HCT116 (cell line): ENCODE data around the gene A1CF. TPM values are rescaled to one million over a fixed set of nuclear protein-coding genes. Genes with fewer than 3 reads are reported as not detected.

ENCODE experiments used
- ATAC-seq: fragments of 200-7000 bp; cut with Tn5 transposase; 2 replicates; pipeline ENCODE4 v1.9.1; 2020; ENCODE audit warnings: mild to moderate bottlenecking, moderate library complexity
- BruUV-seq: library from RNA; stranded (reverse); fragments of 400-500 nt; replicated peaks from 2 replicates; lab custom pipeline; 2021; lab: Mats Ljungman, UMichigan
- CTCF ChIA-PET: fragments of 300-600 bp; sonication (Branson Sonifier 250); formaldehyde crosslinking; loops from one replicate; lab custom pipeline; 2021; ENCODE audit warnings: antibody characterized with exemption; lab: Charles Lee
- POLR2A ChIA-PET: fragments of 300-600, 350-600 bp; sonication (Branson Sonifier 250); formaldehyde crosslinking; loops from one replicate; lab custom pipeline; 2021; ENCODE audit warnings: antibody characterized with exemption; lab: Charles Lee
- RAD21 ChIA-PET, 2 experiments: fragments of 300-600 bp; sonication (Branson Sonifier 250); formaldehyde crosslinking; loops; one replicate each; lab custom pipeline; 2023; ENCODE audit warnings: low total read pairs in 2 of 2; ENCODE audit not compliant: uncharacterized antibody in 2 of 2, unreplicated experiment in 2 of 2, low non-redundant PET in 1 of 2; lab: Charles Lee
- DNase-seq: peaks from one replicate; pipeline ENCODE4 v3.0.0-alpha.2; 2010; ENCODE audit warnings: low read depth, low spot score
- H2AFZ ChIP-seq: fragments of 200-600 bp; shearing (Covaris generic), sonication (generic); 2 replicates; pipeline ENCODE4 v1.6.1; 2017; ENCODE audit warnings: low read depth, mixed run types, mixed read lengths, antibody characterized with exemption, low read length; ENCODE audit not compliant: poor library complexity, severe bottlenecking
- H3K27ac ChIP-seq: 2 replicates; pipeline ENCODE4 v1.5.1; 2012; ENCODE audit warnings: low read depth, low read length
- H3K27me3 ChIP-seq: fragments of 200-600 bp; sonication (generic); 2 replicates; pipeline ENCODE4 v1.6.1; 2016; ENCODE audit warnings: mixed run types, low read length, mixed read lengths; ENCODE audit not compliant: insufficient read depth
- H3K36me3 ChIP-seq, 2 experiments: fragments of 200-500 bp in 1 of 2; fragments of 200-600 bp in 1 of 2; sonication (Bioruptor generic) in 1 of 2; sonication (generic) in 1 of 2; 2 replicates each; pipeline versions ENCODE4 v1.5.1 to v1.6.1; 2014 to 2016; ENCODE audit warnings: low read length in 2 of 2, inconsistent platforms in 1 of 2, mixed read lengths in 1 of 2, mixed run types in 1 of 2; ENCODE audit not compliant: insufficient read depth in 2 of 2, control insufficient read depth in 1 of 2
- H3K4me1 ChIP-seq, 2 experiments: fragments of 200-600 bp in 1 of 2; sonication (generic) in 1 of 2; 2 replicates each; pipeline versions ENCODE4 v1.5.1 to v1.6.1; 2012 to 2017; ENCODE audit warnings: low read length in 2 of 2, inconsistent platforms in 1 of 2, mild to moderate bottlenecking in 1 of 2, mixed read lengths in 1 of 2, mixed run types in 1 of 2, moderate library complexity in 1 of 2; ENCODE audit not compliant: insufficient read depth in 2 of 2, control insufficient read depth in 1 of 2
- H3K4me2 ChIP-seq: fragments of 200-600 bp; sonication (generic); 2 replicates; pipeline ENCODE4 v1.6.1; 2017; ENCODE audit warnings: mixed run types, low read length, mixed read lengths
- H3K4me3 ChIP-seq, 2 experiments: fragments of 200-600 bp in 1 of 2; sonication (generic) in 1 of 2; replicated peaks in 1 of 2; 2 replicates each; pipeline ENCODE4 v1.5.1; 2011 to 2016; ENCODE audit warnings: low read length in 2 of 2, control low read depth in 1 of 2, low read depth in 1 of 2, mild to moderate bottlenecking in 1 of 2, mixed read lengths in 1 of 2, mixed run types in 1 of 2
- H3K79me2 ChIP-seq: fragments of 200-600 bp; sonication (generic); 2 replicates; pipeline ENCODE4 v1.6.1; 2017; ENCODE audit warnings: mild to moderate bottlenecking, mixed run types, low read length, moderate library complexity, mixed read lengths; ENCODE audit not compliant: insufficient read depth
- H3K9ac ChIP-seq: fragments of 200-600 bp; sonication (generic); 2 replicates; pipeline ENCODE4 v1.6.1; 2016; ENCODE audit warnings: low read length, mixed read lengths
- H3K9me2 ChIP-seq: fragments of 200-600 bp; sonication (generic), shearing (Covaris generic); 2 replicates; pipeline ENCODE4 v1.6.1; 2017; ENCODE audit warnings: mixed run types, mild to moderate bottlenecking, moderate library complexity; ENCODE audit not compliant: insufficient read depth
- H3K9me3 ChIP-seq, 2 experiments: fragments of 200-500 bp in 1 of 2; fragments of 200-600 bp in 1 of 2; sonication (Bioruptor generic) in 1 of 2; sonication (generic) in 1 of 2; 2 replicates each; pipeline ENCODE4 v1.6.1; 2014 to 2017; ENCODE audit warnings: low read length in 2 of 2, mixed read lengths in 2 of 2, inconsistent platforms in 1 of 2, low read depth in 1 of 2, mild to moderate bottlenecking in 1 of 2, mixed run types in 1 of 2, moderate library complexity in 1 of 2; ENCODE audit not compliant: control insufficient read depth in 1 of 2, insufficient read depth in 1 of 2
- H4K20me1 ChIP-seq: fragments of 200-600 bp; sonication (generic), shearing (Covaris generic); 2 replicates; pipeline ENCODE4 v1.6.1; 2017; ENCODE audit warnings: mixed run types, mild to moderate bottlenecking, moderate library complexity; ENCODE audit not compliant: insufficient read depth
- CBX3 ChIP-seq: IDR thresholded peaks from 2 replicates; pipeline ENCODE4 v1.6.1; 2012; ENCODE audit warnings: low read depth
- CTCF ChIP-seq, 3 experiments: fragments of 200-600 bp in 1 of 3; sonication (generic) in 1 of 3; IDR thresholded peaks in 2 of 3; conservative IDR thresholded peaks in 1 of 3; 2 replicates each; pipeline ENCODE4 v1.5.1; 2012 to 2017; ENCODE audit warnings: low read depth in 2 of 3, low read length in 2 of 3, antibody characterized with exemption in 1 of 3, borderline replicate concordance in 1 of 3, control low read depth in 1 of 3, mild to moderate bottlenecking in 1 of 3, mixed read lengths in 1 of 3, mixed run types in 1 of 3, moderate library complexity in 1 of 3; ENCODE audit not compliant: insufficient read depth in 1 of 3
- EZH2 ChIP-seq: fragments of 200-600 bp; sonication (generic); IDR thresholded peaks from 2 replicates; pipeline ENCODE4 v1.6.1; 2017; ENCODE audit warnings: antibody characterized with exemption, mixed run types
- JUND ChIP-seq: IDR thresholded peaks from 2 replicates; pipeline ENCODE4 v1.6.1; 2012
- MAX ChIP-seq: IDR thresholded peaks from 2 replicates; pipeline ENCODE4 v1.6.1; 2012
- POLR2AphosphoS5 ChIP-seq: IDR thresholded peaks from 2 replicates; pipeline ENCODE4 v1.6.1; 2011; ENCODE audit warnings: mild to moderate bottlenecking, low read depth, low read length, moderate library complexity
- SRF ChIP-seq: IDR thresholded peaks from 2 replicates; pipeline ENCODE4 v1.6.1; 2012; ENCODE audit warnings: low read depth
- TCF7L2 ChIP-seq: IDR thresholded peaks from 2 replicates; pipeline ENCODE4 v1.7.0; 2011; ENCODE audit warnings: borderline replicate concordance, inconsistent platforms; ENCODE audit not compliant: insufficient read depth, insufficient read length; ENCODE audit errors: extremely low read depth
- YY1 ChIP-seq: IDR thresholded peaks from 2 replicates; pipeline ENCODE4 v1.6.1; 2011; ENCODE audit warnings: low read length, low read depth, moderate library complexity, mild to moderate bottlenecking; ENCODE audit not compliant: insufficient replicate concordance; ENCODE audit errors: extremely low read depth
- ZBTB33 ChIP-seq: IDR thresholded peaks from 2 replicates; pipeline ENCODE4 v1.6.1; 2011; ENCODE audit warnings: mild to moderate bottlenecking, low read length, moderate library complexity; ENCODE audit not compliant: insufficient replicate concordance; ENCODE audit errors: extremely low read depth
- intact Hi-C: fragments of 100-400 bp; cut with micrococcal nuclease; formaldehyde crosslinking; loops from 2 replicates; pipeline ENCODE4 v1.10.0; 2022
- total RNA-seq: library from RNA; stranded (reverse); gene quantifications from one replicate; pipeline ENCODE4 v1.2.1, GENCODE V29; 2021; ENCODE audit not compliant: unreplicated experiment
- TF ChIP-seq, protein P1 (sequence below): IDR thresholded peaks from 2 replicates; pipeline ENCODE4 v1.6.1; 2012
- TF ChIP-seq, protein P2 (sequence below): IDR thresholded peaks from 2 replicates; pipeline ENCODE4 v1.6.1; 2012; ENCODE audit warnings: low read depth

The A1CF gene
- total RNA-seq, 1 experiment from 2014 or later, result 0.30 TPM

GRCh38 chr10:50850578-50851230 lies 34.7 kb downstream of the A1CF start:
- intact Hi-C loops, result no loop called here
- ATAC-seq, result no peak
- Histone ChIP-seq H2AFZ (peak overlapping the region; percentile 75), H3K4me1 (peaks cover 61 to 87% of the 10 kb centered on the region in 2 experiments), H4K20me1 (no peaks in the 10 kb centered on the region), H3K27me3 (no peaks in the 10 kb centered on the region), H3K9me3 (no peaks in the 10 kb centered on the region), H3K9me2 (no peaks in the 10 kb centered on the region), H3K9ac (peak overlapping the region; percentile 45), H3K79me2 (no peaks in the 10 kb centered on the region), H3K4me3 (peak overlapping the region in 1 of 2 experiments; percentile 53; a peak in 2 of 4 replicates), H3K27ac (peak overlapping the region; percentile 70; the same call in 1 of the 2 replicates), H3K36me3 (no peaks in the 10 kb centered on the region), H3K4me2 (peak overlapping the region; percentile 71)
- ChIA-PET RAD21 (no interaction called here), POLR2A (no interaction called here), CTCF (interaction anchor here (1.1 kb wide), 1 partner anchor 39 kb away, joined by 3 read pairs; no protein-coding TSS in a partner anchor)
- TF ChIP-seq SRF (no peak), EZH2 (no peak), POLR2AphosphoS5 (no peak), MAX (peak; percentile 37; the same call in 1 of the 2 replicates), TCF7L2 (peak; percentile 38), CBX3 (0 out of 2 replicates have a peak, but pooled peaks have one; percentile 15), CTCF (IDR thresholded peaks at IDR 0.05 in 2 of 3, conservative IDR thresholded peaks at IDR 0.05 in 1 of 3; ENCODE audit: borderline replicate concordance in 1 of 3, insufficient read depth in 1 of 3, low read depth in 2 of 3, low read length in 2 of 3) (no peak), YY1 (no peak), JUND (no peak), ZBTB33 (no peak)
- TF ChIP-seq, protein P1, sequence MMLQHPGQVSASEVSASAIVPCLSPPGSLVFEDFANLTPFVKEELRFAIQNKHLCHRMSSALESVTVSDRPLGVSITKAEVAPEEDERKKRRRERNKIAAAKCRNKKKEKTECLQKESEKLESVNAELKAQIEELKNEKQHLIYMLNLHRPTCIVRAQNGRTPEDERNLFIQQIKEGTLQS, result no peak
- TF ChIP-seq, protein P2, sequence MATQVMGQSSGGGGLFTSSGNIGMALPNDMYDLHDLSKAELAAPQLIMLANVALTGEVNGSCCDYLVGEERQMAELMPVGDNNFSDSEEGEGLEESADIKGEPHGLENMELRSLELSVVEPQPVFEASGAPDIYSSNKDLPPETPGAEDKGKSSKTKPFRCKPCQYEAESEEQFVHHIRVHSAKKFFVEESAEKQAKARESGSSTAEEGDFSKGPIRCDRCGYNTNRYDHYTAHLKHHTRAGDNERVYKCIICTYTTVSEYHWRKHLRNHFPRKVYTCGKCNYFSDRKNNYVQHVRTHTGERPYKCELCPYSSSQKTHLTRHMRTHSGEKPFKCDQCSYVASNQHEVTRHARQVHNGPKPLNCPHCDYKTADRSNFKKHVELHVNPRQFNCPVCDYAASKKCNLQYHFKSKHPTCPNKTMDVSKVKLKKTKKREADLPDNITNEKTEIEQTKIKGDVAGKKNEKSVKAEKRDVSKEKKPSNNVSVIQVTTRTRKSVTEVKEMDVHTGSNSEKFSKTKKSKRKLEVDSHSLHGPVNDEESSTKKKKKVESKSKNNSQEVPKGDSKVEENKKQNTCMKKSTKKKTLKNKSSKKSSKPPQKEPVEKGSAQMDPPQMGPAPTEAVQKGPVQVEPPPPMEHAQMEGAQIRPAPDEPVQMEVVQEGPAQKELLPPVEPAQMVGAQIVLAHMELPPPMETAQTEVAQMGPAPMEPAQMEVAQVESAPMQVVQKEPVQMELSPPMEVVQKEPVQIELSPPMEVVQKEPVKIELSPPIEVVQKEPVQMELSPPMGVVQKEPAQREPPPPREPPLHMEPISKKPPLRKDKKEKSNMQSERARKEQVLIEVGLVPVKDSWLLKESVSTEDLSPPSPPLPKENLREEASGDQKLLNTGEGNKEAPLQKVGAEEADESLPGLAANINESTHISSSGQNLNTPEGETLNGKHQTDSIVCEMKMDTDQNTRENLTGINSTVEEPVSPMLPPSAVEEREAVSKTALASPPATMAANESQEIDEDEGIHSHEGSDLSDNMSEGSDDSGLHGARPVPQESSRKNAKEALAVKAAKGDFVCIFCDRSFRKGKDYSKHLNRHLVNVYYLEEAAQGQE, result no peak
- BruUV-seq, result no TSS peak
- DNase-seq, result no peak
